ENCODE results near the gene DHX32. TPM values are rescaled to one million over a fixed set of nuclear protein-coding genes. Genes with fewer than 3 reads are reported as not detected.

DHX32 gene
- polyA plus RNA-seq, 1 donor, result 19.9 TPM

GRCh38 chr10:125849448-125849847, 31.6 kb downstream of the DHX32 start:
- no peak for DNase-seq (ENCODE audit: low read depth)

- DNase-seq (ENCODE audit: low read depth), result no peak
Observed at GRCh38 chr10:125848857-125849256, 32.2 kb downstream of the DHX32 start.

GRCh38 chr10:125848371-125848770, 32.7 kb downstream of the DHX32 start:
- no peak for DNase-seq (ENCODE audit: low read depth)

- DNase-seq (ENCODE audit: low read depth), result no peak
Observed at GRCh38 chr10:125846894-125847293, 34.2 kb downstream of the DHX32 start.

- DNase-seq (ENCODE audit: low read depth), result no peak
Observed at GRCh38 chr10:125845617-125846016, 35.5 kb downstream of the DHX32 start.

- DNase-seq (ENCODE audit: low read depth), result no peak
Observed at GRCh38 chr10:125844751-125845221, 36.3 kb downstream of the DHX32 start.

GRCh38 chr10:125843603-125844329, 37.3 kb downstream of the DHX32 start:
- DNase-seq (ENCODE audit: low read depth), result no peak

GRCh38 chr10:125840955-125841354, 40.1 kb downstream of the DHX32 start:
- no peak for DNase-seq (ENCODE audit: low read depth)

GRCh38 chr10:125840406-125840805, 40.7 kb downstream of the DHX32 start:
- no peak for DNase-seq (ENCODE audit: low read depth)

GRCh38 chr10:125838802-125839575, 42.1 kb downstream of the DHX32 start:
- no peak for DNase-seq (ENCODE audit: low read depth)

- no peak for DNase-seq (ENCODE audit: low read depth)
Observed at GRCh38 chr10:125836746-125837145, 44.3 kb downstream of the DHX32 start.

- no peak for DNase-seq (ENCODE audit: low read depth)
Observed at GRCh38 chr10:125828311-125828710, 52.8 kb downstream of the DHX32 start.

GRCh38 chr10:125827133-125827532, 54.0 kb downstream of the DHX32 start:
- no peak for DNase-seq (ENCODE audit: low read depth)

GRCh38 chr10:125824736-125825135, 56.4 kb downstream of the DHX32 start:
- DNase-seq (ENCODE audit: low read depth), result no peak

GRCh38 chr10:125823663-125824251, 57.3 kb downstream of the DHX32 start:
- DNase-seq (ENCODE audit: low read depth), result no peak

- peak; percentile 77 for DNase-seq (ENCODE audit: low read depth)
Observed at GRCh38 chr10:125822878-125823662, 58.0 kb downstream of the DHX32 start, which contains the start of the genes BCCIP and UROS. BCCIP (plus strand) TSS chr10:125823546; CDS start chr10:125823558, 12 bp downstream. UROS (minus strand) TSS chr10:125823258; CDS start chr10:125816499, 6,759 bp downstream.

GRCh38 chr10:125820701-125821100, 60.4 kb downstream of the DHX32 start:
- no peak for DNase-seq (ENCODE audit: low read depth)

GRCh38 chr10:125817337-125817946, 63.6 kb downstream of the DHX32 start:
- no peak for DNase-seq (ENCODE audit: low read depth)

GRCh38 chr10:125816548-125816947, 64.5 kb downstream of the DHX32 start:
- DNase-seq (ENCODE audit: low read depth), result no peak

GRCh38 chr10:125815764-125816163, 65.3 kb downstream of the DHX32 start:
- no peak for DNase-seq (ENCODE audit: low read depth)

- no peak for DNase-seq (ENCODE audit: low read depth)
Observed at GRCh38 chr10:125812128-125812750, 68.9 kb downstream of the DHX32 start.
